ENCODE results near the gene HMX1. TPM values are rescaled to one million over a fixed set of nuclear protein-coding genes. Genes with fewer than 3 reads are reported as not detected.

HMX1 gene
- total RNA-seq, 1 experiment from 2014 or later, result not detected

GRCh38 chr4:8919651-8920288 lies 48.1 kb upstream of the HMX1 start:
- peaks cover 17% of the 10 kb centered on the region for H3K9me3 Mint-ChIP-seq (ENCODE audit: unreplicated experiment)
- CTCF ChIA-PET, result interaction anchor here (0.6 to 2.3 kb wide), 10 partner anchors 32 to 483 kb away, joined by 3 to 31 read pairs (median 3); no protein-coding TSS in a partner anchor

DNA sequence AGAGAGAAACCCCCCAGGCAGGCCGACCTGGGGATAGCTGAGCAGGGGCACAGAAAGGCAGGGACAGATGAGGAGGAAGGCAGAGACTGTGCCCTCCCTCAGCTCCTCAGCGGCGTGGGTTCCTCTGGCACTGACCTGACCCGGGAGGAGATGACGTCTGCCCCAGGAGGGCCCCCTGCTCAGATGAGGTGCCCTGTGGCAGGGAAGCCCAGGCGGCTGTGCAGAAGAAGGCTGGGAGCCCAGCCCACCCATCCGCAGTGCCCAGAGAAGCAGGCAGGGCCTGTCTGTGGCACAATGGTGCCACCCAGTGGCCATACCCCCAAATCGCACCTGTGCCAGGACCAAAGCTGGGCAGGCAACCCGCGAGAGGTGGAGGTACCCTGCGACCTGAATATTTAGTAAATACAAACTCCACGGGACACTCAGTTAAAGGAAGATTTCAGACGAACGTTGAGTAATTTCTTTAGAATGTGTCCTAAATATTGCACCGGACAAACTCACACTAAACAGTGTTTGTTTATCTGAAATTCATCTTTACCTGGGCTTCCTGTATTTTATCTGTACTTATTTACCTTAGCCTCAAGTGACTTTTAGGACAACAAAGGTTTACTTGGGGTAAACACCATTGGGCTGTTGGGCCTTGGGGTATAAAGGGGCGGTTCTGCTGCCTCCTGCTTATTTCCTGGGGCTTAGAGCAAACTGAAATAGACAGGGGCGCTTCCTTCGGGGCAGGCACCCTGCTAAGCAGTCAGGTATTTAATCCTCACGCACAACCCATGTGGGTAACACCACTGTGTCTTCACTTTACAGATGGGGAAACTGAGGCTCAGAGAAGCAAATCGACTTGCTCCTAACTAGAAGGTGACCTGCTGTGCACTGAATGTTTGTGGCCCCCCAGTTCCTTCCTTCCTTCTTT lies 46.5 kb upstream of the HMX1 start:
- BruUV-seq (replicated peaks), result no TSS peak
- CTCF ChIA-PET, result interaction anchor here (0.6 to 4.6 kb wide), 37 partner anchors 10 to 744 kb away, joined by 3 to 102 read pairs (median 4); no protein-coding TSS in a partner anchor

More at GRCh38 chr4:8919651-8920288, 48.1 kb upstream of the HMX1 start:
- POLR2A ChIA-PET, result no interaction called here
- TF ChIP-seq CTCF (IDR thresholded peaks at IDR 0.05; ENCODE audit: unreplicated experiment), result no peak
- BruUV-seq (replicated peaks), result no TSS peak
- Mint-ChIP-seq H3K4me3 (ENCODE audit: unreplicated experiment) (no peak overlapping the region), H3K27ac (ENCODE audit: low read depth, unreplicated experiment) (no peak overlapping the region), H3K27me3 (ENCODE audit: insufficient read depth, unreplicated experiment) (peaks cover 38% of the 10 kb centered on the region), H3K4me1 (ENCODE audit: insufficient read depth, unreplicated experiment) (no peaks in the 10 kb centered on the region), H3K36me3 (ENCODE audit: insufficient read depth, unreplicated experiment) (peaks cover 4% of the 10 kb centered on the region)
- no peak for DNase-seq (ENCODE audit: unreplicated experiment)
- intact Hi-C loops (cut with micrococcal nuclease), result loop anchor here (2.0 to 10.0 kb wide), 2 partner anchors 315 to 451 kb away; no protein-coding TSS in a partner anchor

GRCh38 chr4:8917321-8917811 lies 45.7 kb upstream of the HMX1 start:
- no TSS peak for BruUV-seq (replicated peaks)
- no peak for TF ChIP-seq CTCF (IDR thresholded peaks at IDR 0.05; ENCODE audit: unreplicated experiment)
- Mint-ChIP-seq H3K27ac (ENCODE audit: low read depth, unreplicated experiment) (no peak overlapping the region), H3K9me3 (ENCODE audit: unreplicated experiment) (no peaks in the 10 kb centered on the region), H3K4me1 (ENCODE audit: insufficient read depth, unreplicated experiment) (no peaks in the 10 kb centered on the region), H3K4me3 (ENCODE audit: unreplicated experiment) (no peak overlapping the region), H3K27me3 (ENCODE audit: insufficient read depth, unreplicated experiment) (peaks cover 28% of the 10 kb centered on the region), H3K36me3 (ENCODE audit: insufficient read depth, unreplicated experiment) (peaks cover 4% of the 10 kb centered on the region)
- intact Hi-C loops (cut with micrococcal nuclease), result loop anchor here (10.0 kb wide), 1 partner anchor 313 kb away; no protein-coding TSS in a partner anchor
- DNase-seq (ENCODE audit: unreplicated experiment), result no peak
- ChIA-PET POLR2A (interaction anchor here (0.9 kb wide), 1 partner anchor 12 kb away, joined by 3 read pairs; no protein-coding TSS in a partner anchor), CTCF (interaction anchor here (0.6 to 4.6 kb wide), 41 partner anchors 9 to 718 kb away, joined by 3 to 102 read pairs (median 4); no protein-coding TSS in a partner anchor)

More for the DNA sequence above, 46.5 kb upstream of the HMX1 start:
- peaks cover 31% of the 10 kb centered on the region for H3K27me3 Mint-ChIP-seq (ENCODE audit: insufficient read depth, unreplicated experiment)
- peaks cover 2% of the 10 kb centered on the region for H3K9me3 Mint-ChIP-seq (ENCODE audit: unreplicated experiment)
- peak; percentile 92 for TF ChIP-seq CTCF (IDR thresholded peaks at IDR 0.05; ENCODE audit: unreplicated experiment)
- no peak overlapping the region for H3K27ac Mint-ChIP-seq (ENCODE audit: low read depth, unreplicated experiment)
- H3K36me3 Mint-ChIP-seq (ENCODE audit: insufficient read depth, unreplicated experiment), result peaks cover 4% of the 10 kb centered on the region
- DNase-seq (ENCODE audit: unreplicated experiment), result peak; percentile 56
- intact Hi-C loops (cut with micrococcal nuclease), result loop anchor here (2.0 to 10.0 kb wide), 2 partner anchors 313 to 449 kb away; no protein-coding TSS in a partner anchor
- POLR2A ChIA-PET, result no interaction called here
- H3K4me3 Mint-ChIP-seq (ENCODE audit: unreplicated experiment), result no peak overlapping the region
- H3K4me1 Mint-ChIP-seq (ENCODE audit: insufficient read depth, unreplicated experiment), result no peaks in the 10 kb centered on the region
